Measurements from ENCODE around the gene NXPH2. TPM values are rescaled to one million over a fixed set of nuclear protein-coding genes. Genes with fewer than 3 reads are reported as not detected.
A peak's percentile ranks its signal among the peaks of the same experiment; 100 is the strongest.

The NXPH2 gene
- total RNA-seq, 1 donor from 2014 or later = not detected

GRCh38 chr2:138724327-138724726, 55.9 kb downstream of the NXPH2 start:
- DNase-seq (no peak), ATAC-seq (no peak)
- H3K4me3 ChIP-seq = no peak overlapping the region
- intact Hi-C loops (cut with DNase I) = no loop called here
- H3K27me3 ChIP-seq = no peaks in the 10 kb centered on the region
- H3K36me3 ChIP-seq = no peaks in the 10 kb centered on the region
- no peaks in the 10 kb centered on the region for H3K4me1 ChIP-seq
- H3K27ac ChIP-seq = no peak overlapping the region
- TF ChIP-seq, protein P1, sequence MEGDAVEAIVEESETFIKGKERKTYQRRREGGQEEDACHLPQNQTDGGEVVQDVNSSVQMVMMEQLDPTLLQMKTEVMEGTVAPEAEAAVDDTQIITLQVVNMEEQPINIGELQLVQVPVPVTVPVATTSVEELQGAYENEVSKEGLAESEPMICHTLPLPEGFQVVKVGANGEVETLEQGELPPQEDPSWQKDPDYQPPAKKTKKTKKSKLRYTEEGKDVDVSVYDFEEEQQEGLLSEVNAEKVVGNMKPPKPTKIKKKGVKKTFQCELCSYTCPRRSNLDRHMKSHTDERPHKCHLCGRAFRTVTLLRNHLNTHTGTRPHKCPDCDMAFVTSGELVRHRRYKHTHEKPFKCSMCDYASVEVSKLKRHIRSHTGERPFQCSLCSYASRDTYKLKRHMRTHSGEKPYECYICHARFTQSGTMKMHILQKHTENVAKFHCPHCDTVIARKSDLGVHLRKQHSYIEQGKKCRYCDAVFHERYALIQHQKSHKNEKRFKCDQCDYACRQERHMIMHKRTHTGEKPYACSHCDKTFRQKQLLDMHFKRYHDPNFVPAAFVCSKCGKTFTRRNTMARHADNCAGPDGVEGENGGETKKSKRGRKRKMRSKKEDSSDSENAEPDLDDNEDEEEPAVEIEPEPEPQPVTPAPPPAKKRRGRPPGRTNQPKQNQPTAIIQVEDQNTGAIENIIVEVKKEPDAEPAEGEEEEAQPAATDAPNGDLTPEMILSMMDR (IDR thresholded peaks at IDR 0.05) = no peak
- H3K9me3 ChIP-seq = no peaks in the 10 kb centered on the region

- H3K4me1 ChIP-seq = no peaks in the 10 kb centered on the region
- no peaks in the 10 kb centered on the region for H3K9me3 ChIP-seq
- no peaks in the 10 kb centered on the region for H3K27me3 ChIP-seq
- no peaks in the 10 kb centered on the region for H3K36me3 ChIP-seq
- intact Hi-C loops (cut with DNase I) = no loop called here
- TF ChIP-seq, protein P1 (IDR thresholded peaks at IDR 0.05) = no peak
- DNase-seq (no peak), ATAC-seq (no peak)
- no peak overlapping the region for H3K27ac ChIP-seq
- no peak overlapping the region for H3K4me3 ChIP-seq
Measured at GRCh38 chr2:138723196-138723987, 56.8 kb downstream of the NXPH2 start.

DNA sequence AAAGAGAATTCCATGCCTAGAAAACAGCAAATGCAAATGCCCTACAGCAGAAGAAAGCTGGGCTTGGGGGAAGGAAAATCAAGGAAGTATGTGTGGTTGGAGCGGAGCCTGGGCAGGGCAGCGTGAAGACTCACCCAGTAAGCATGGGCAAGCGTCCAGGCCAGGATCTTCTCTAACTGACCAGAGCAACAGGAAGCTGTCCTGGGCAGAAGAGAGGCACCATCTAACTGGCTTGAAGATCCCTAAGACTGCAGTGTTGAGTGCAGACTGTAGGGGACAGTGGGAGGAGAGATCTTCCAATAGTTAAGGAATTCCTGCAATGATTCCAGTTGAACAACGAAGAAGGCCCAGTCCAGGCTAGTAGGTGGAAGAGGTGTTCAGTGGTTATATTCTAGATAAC, 57.9 kb downstream of the NXPH2 start:
- Histone ChIP-seq H3K36me3 (no peaks in the 10 kb centered on the region), H3K27me3 (no peaks in the 10 kb centered on the region), H3K4me3 (no peak overlapping the region), H3K9me3 (no peaks in the 10 kb centered on the region), H3K27ac (no peak overlapping the region), H3K4me1 (no peaks in the 10 kb centered on the region)
- TF ChIP-seq, protein P1 (IDR thresholded peaks at IDR 0.05) = no peak
- intact Hi-C loops (cut with DNase I) = no loop called here
- DNase-seq = no peak
- peak; percentile 22 for ATAC-seq

DNA sequence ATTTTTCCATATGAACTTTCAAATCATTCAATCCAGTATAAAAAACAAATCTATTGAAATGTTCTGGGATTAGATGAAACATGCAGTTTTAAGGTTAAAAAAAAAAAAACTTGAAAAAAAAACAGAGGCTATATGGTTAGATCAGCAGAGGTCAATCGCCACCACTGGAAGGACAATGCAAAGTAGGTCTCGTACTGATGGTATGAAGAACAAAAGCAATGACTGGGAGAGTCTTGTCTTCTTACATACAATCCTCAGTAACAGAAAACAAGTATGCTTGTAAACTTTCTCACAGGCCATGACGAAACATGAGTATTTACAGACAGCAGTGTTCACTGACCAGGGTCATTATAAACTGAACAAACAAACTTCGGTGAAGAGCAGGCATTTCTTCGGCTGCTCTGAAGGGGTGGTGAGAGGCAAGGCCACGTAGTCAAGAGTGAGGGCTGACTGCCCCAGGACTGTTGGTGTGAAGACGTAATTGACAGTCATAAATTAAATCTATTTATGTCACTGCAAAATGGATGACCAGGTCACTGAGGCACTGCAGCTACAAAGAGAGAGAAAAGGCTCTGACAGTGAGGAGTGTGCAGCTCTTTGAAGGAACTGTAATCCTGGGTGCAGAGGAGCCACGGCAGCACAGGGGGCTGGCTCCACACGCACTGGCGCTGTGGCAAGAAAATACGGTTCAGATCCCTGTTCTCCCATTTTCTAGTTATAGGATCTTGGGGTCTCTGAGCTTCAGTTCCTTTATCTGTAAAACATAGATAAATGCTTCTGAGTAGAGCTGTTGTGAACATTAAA, 60.0 kb downstream of the NXPH2 start:
- H3K36me3 ChIP-seq = no peaks in the 10 kb centered on the region
- no peak for DNase-seq
- TF ChIP-seq, protein P1 (IDR thresholded peaks at IDR 0.05) = no peak
- no peaks in the 10 kb centered on the region for H3K4me1 ChIP-seq
- H3K4me3 ChIP-seq = no peak overlapping the region
- H3K27ac ChIP-seq = no peak overlapping the region
- H3K27me3 ChIP-seq = no peaks in the 10 kb centered on the region
- intact Hi-C loops (cut with DNase I) = no loop called here
- ATAC-seq = peak; percentile 43
- H3K9me3 ChIP-seq = no peaks in the 10 kb centered on the region

- ATAC-seq = no peak
- intact Hi-C loops (cut with DNase I) = no loop called here
- TF ChIP-seq, protein P1 (IDR thresholded peaks at IDR 0.05) = no peak
Measured at GRCh38 chr2:138718405-138718804, 61.8 kb downstream of the NXPH2 start.

More at GRCh38 chr2:138718405-138718804, 61.8 kb downstream of the NXPH2 start:
- no peaks in the 10 kb centered on the region for H3K4me1 ChIP-seq
- no peaks in the 10 kb centered on the region for H3K36me3 ChIP-seq
- no peaks in the 10 kb centered on the region for H3K9me3 ChIP-seq
- H3K4me3 ChIP-seq = no peak overlapping the region
- no peaks in the 10 kb centered on the region for H3K27me3 ChIP-seq
- no peak for DNase-seq
- H3K27ac ChIP-seq = no peak overlapping the region
